ELR (cell line): ENCODE data around the gene RAB11FIP4.

ENCODE experiments used
- DNase-seq: peaks from one replicate; pipeline ENCODE4 v3.0.0-alpha.2; 2015; ENCODE audit warnings: low read depth

Gene RAB11FIP4

DNA sequence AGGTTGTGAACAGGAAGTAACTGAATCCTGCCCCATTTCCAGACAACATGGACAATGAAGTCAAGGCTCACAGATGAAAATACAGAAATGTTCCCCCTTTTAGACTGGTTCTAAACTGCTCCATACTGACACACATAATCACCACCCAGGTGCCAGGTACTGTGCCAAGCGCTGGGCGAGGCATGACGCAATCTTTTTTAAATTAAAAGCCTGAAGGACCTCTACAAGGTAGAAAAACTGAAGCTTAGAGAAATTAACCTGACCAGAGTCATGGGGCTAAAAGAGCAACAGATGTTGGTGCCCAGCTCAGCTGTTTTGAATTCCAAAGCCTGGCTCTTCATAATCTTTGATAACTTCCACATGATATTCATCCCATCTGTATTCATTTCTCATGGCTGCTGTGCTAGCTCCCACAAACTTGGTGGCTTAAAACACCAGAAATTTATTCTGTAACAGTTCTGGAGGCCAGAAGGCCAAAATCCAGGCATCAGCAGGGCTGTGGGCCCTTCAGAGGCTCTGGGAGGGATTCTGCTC is 4.9 kb upstream of the RAB11FIP4 start:
- DNase-seq = no peak

DNA sequence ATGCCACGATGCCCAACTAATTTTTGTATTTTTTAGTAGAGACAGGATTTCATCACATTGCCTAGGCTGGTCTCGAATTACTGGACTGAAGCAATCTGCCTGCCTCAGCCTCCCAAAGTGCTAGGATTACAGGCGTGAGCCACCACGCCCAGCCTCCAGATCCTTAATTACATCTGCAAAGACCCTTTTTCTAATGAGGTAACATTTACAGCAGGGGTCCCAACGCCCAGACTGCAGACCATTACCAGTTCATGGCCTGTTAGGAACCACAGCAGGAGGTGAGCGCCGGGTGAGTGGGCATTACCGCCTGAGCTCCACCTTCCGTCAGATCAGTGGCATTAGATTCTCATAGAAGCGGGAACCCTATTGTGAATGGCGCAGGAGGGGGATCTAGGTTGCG is 4.0 kb upstream of the RAB11FIP4 start:
- no peak for DNase-seq

DNA sequence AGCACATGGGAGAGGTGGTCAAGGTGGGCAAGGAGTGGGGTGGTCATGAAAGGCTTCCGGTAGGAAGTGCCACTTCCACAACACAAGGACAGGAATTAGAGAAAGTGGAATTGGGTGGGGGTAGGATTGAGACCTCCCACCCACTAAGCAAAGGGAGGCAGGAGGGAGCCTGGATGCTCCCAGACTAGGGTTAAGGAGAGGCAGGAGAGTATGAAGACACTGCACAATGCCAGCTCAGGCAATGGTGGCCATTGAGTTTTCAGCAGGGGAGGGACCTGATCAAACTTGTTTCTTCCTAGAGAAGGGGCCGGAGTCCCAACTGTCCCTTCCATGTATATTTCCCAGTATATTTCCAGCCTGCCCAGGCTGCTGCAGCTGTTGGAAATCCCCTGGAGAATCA is 3.1 kb upstream of the RAB11FIP4 start:
- DNase-seq = no peak

DNA sequence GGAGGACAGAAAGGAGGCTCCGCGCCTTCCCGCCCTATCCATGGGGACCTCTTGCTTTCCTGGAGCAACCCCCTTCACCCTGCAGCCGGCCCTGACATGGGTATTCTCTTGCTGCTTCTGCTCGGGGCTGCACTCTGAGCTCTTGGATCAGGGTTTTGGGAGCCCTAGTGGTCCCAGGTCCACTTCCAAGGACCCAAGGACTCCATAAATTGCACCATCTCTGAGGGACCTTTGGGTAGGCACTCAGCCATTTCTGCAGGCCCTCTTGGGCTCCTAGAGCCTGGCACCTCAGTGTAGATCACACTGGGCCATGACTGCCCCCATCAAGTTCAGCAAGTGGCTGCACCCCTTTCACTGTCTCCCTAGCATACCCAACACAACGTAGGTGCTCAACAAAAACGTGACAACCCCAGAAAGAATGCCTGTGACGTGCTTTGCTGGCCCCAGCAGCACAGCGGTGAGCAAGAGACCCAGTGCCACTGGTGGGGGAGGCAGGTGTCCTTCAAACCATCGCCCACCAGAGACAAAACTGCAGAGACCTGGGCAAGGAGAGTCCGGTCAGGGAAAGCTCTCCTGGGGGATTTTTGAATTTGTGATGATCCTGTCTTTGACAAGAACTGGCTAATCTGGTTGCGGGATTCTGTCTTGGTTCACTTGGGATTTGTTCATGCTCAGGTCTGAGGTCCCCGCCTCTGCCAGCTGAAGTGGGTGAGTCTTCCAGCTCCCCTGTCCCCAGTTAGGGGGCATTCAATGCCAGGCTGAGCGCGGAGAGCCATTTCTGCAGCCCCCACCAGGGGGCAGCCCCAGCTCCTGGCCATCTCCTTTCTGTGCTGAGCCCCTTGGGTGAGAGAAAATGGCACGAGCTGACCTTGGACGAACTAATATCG is 2.5 kb upstream of the RAB11FIP4 start:
- peak; percentile 54 for DNase-seq

DNA sequence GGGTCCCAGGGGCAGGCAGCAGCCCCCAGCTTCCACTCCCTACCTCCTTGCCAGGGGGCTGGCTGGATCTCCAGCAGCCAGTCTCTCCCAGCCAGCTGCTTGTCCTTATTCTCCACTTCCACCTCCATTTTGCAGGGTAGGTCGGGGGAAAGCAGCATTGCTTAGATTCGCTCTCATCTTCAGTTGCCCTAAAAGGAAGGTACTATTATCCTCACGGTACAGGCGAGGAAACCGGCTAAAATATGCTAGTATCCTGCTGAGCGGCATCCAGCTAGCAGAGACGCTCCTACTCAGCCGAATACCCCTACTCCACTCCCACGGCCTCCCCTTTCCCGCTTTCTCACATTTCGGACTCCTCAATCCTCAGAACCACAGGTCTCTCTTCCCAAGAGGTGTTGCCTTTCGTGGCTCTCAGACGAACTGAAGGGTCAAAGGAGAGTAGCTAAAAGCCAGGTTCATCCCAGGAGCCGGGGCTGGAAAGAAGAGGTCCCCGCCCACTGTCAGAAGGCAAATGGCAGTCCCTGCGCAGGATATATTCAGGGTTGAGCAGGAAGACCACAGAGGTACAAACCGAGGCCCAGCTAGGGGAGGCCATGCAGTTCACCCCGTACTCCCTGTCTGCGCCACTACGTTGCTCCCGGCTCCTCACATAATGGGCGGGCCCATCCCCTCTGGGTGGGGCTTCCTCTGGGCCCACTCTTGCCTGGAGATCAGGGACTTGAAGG is 1.7 kb upstream of the RAB11FIP4 start:
- DNase-seq = no peak

DNA sequence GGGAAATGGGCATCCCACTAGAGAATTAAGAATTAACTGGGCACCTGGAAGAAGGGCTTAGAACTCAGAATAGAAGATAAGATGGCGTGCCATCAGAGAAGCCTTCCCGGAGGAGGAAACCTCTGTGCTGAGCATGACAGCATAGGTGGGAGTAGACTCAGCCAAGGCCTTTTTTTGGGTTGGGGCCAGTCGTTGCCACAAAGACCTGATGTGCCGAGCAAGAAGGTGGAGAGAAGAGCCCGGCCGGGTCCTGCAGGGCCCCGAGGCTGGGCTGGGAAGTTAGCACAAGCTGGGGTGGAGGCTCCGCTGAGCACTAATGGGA is 1.1 kb upstream of the RAB11FIP4 start:
- no peak for DNase-seq

DNA sequence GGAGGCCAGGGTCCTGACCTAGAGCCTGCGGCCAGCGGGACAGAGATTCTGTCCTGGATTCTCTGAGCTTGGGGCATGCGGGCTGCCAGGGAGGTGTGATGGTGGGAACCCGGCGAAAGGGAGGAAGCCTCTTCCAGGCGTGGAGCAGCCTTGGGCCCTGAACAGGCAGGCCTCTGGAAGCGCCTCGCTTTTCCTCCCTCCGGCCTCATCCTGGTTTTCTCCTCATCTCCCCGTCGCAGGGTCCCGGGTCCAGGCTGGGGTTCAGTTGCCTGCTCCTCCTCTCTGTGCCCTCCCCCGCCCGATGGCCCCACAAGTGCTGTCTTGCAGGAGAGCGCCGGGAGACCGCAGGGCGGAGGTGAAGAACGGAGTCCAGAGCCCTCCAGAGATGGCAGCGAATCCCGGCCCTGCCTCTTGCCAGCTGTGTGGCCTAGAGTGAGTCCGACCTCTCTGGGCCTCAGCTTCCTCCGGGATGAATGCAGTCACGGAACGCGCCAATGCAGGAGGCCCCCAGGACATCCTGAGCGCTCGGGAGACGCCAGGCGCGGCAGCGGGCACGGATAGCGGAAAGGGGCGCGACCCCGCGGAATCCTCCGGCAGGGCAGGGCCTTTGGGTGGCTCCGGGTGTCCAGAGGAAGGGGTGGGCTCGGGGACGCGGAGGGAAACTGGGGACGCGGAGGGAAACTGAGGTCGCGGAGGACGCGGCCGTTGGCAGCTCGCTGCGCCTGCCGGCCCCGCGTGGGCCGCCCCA is 553 bp upstream of the RAB11FIP4 start:
- no peak for DNase-seq

DNA sequence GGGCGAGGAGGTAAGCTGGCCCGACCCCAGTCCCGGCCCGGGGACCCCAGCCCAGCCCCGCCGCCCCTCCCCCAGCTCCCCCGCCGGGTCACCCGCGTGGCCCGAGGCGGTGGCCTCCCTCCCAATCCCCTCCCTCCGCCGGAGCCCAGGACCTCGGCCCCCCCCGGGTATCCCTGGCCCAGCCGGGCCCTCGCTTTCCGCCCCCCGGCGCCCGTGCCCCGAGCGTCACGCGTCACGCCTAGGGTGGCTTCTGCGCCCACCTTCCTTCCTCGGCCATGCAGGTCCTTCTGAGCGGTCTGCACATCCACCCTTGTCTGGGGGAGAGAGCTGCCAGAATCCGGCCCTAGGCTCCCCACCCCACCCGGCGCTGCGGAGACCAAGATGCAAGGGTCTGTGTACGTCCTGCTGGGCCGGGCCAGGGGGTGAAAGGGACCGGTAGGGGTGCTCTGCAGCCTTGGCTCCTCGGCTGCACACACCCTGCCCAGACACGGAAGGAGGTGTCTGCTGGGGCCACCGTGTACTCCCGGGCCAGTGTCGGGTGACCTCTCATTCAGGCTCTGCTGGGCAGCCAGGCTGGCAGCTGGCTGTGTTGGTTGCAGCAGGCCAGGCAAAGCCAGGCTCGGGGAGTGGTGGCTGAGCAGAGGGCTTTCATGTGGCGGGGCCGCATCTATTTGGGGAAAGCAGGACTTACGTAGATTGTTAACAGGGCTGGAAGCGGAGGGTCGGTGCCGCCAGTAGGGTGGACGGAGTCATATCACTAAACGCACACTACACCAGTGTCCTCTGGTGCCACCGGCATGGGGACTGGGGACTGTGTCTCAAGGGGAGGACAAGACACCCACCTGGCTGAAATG is 754 bp downstream of the RAB11FIP4 start:
- DNase-seq = no peak

DNA sequence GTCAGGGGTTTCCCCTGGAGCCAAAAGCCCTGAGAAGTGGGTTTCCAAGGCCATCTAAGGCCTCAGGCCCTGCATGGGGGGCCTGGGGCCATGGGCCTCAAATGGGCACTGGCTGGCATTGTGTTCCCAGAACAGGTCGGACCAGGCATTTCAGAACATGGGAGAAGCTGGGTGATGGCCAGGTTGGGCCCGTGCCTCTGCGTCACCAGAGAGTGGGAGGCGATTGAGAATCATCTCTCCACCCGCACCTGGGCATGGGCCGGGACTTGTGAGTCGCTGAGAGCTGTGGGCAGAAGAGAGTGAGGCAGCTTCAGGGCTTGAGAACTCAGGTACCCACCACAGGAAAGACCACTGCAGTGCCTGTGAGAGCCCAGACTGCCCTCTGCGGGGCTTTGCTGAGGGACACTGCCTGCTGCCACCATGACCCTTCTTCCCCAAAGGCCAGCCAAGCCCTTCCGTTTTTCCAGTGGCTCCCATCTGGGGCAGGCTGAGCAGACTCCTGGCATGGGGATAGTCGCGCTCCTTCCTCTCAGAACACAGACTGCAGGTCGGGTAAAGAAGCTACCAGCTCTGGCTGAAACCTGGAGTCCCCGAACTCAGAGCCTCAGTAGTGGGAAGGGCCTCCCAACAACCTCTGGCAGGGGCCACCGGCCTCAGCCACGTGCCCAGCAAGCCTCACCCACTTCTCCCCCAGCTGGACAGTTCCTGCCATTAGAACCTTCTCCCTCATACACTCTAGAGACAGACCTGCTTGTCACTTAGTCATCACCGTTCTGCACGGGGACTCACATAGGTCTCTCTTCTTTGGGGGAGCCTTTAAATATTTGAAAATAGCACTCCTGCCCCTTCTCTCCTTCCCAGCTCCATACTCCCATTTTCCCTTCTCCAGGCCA is 1.6 kb downstream of the RAB11FIP4 start:
- no peak for DNase-seq

DNA sequence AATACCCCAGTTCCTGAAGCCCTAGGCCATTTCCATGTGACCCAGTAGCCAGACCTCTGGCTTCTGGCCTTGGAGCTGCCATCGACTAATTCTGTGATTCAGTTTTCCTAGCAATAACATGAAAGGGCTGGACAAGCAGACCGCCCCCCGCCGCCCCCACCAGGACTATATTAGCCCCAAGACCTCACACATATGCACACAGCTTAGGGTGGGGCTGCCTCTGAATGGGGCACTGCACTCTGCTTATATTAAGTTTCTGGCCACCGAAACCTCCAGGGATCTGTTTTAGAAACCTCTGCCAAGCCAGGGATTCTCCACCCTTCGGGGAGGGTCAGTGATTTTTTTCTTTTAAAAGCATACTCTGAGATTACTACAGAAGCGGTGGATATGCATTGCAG is 2.3 kb downstream of the RAB11FIP4 start:
- DNase-seq = no peak

DNA sequence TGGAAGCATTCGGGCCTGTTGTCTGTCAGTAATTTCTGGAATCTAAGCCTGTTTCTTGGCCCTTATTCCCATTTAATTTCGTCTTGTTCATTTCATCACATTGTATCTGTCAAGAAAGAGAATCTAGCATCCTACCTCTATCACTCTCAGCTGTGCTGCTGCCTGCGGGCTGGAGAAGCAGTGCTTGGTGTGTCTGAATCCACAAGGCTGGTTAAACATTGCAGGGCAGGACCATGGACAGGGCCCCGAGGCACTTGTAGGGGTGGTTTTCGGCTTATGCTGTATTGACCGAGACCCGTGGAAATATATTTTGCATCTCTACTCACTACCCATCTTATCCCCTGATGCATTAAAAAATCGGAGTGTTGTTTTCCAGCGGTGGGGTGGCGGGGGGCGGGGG is 3.1 kb downstream of the RAB11FIP4 start:
- peak; percentile 67 for DNase-seq

DNA sequence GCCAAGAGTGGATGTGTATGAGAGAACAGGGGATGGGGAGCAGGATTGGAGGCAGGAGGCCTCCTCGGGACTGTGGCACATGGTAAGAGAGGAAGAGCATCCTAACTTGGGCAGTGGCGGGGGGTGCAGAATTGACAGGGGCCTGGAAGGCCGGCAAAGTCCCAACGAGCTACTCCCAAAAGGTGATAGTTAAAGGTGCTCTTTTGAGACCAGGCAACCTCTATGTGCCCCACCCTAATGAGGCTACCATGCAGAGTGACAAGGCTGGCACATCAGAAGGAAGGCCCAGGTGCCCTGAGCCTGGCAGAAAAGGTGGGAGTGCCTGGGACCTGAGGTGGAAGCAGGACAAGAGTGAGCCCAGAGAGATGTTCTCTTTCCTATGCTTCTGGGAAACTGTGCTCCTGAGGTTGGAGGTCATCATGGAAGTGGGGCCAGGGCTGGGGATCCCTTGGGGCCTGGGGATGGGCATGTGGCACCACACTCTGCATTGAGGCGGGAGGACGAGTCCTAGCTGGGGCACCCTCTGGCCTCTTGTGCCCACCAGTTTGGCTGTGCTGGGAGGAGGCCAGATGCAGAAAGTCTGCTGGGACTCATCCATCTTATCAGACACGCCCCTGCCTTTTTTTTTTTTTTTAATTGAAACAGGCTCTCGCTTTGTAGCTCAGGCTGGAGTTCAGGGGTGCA is 5.9 kb downstream of the RAB11FIP4 start:
- DNase-seq = no peak

DNA sequence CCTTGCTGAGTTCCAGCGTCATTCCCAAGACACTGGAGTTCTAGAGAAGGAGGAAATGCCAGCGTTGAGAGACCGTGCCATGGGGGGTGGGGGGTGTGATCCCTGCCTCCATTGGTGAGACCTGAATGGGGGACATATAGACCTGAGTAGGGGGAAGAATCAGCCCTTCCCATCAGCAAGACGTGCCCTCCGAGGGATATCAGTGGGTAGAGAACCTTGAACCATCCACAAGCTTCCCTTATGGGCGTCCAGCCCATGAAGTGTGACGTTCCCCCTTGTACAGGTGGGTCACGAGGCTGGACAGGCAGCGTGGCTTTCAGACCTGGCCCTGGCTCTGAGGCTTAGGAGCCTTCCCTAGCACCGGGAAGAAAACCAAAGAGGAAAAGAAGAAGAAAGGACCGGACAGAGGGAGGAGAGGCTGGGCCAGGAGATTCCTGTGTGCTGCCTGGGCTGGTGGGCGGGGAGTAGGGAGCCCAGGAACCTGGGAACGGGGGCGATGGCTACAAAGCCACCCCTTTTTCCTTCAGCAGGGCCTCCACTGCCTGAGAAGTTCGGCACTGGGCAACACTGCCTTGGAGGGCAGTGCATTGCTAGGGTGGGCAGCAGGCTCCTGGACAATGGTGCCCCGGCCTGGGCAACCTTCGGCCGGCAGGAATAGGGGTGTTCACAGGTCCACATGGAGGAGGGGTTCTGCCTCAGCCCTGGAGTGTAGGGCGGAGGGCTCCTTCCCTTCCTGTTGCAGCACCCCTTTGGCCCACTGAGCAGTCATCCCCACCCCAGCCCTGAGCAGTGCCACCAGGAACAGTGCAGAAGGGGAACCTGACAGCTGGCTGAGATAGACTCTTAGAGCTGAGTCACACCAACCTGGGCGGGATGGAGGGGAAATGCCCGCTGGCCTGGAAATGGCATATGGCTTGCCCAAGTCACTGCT is 7.2 kb downstream of the RAB11FIP4 start:
- no peak for DNase-seq

DNA sequence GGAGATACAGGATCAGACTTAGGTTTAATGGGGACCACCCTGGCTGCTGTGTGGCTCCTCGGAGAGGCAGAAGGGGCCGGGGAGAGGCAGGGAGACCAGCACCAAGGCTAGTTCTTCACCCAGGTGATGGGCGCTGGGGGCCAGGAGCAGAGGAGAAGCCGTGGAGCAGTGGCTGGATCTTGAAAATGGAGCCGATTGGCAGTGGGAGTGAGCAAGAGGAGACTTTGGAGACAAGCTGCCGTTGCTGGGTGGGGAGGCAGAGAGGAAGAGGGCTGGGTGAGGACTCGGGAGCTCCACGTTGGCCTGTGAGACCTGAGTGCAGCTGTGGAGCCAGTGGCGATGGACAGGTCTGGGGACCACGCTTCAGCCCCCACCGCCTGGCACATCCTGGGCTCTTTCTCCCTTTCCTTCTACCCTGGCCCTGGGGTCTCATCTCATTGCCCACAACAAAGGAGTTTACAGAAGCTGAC is 9.0 kb downstream of the RAB11FIP4 start:
- no peak for DNase-seq

DNA sequence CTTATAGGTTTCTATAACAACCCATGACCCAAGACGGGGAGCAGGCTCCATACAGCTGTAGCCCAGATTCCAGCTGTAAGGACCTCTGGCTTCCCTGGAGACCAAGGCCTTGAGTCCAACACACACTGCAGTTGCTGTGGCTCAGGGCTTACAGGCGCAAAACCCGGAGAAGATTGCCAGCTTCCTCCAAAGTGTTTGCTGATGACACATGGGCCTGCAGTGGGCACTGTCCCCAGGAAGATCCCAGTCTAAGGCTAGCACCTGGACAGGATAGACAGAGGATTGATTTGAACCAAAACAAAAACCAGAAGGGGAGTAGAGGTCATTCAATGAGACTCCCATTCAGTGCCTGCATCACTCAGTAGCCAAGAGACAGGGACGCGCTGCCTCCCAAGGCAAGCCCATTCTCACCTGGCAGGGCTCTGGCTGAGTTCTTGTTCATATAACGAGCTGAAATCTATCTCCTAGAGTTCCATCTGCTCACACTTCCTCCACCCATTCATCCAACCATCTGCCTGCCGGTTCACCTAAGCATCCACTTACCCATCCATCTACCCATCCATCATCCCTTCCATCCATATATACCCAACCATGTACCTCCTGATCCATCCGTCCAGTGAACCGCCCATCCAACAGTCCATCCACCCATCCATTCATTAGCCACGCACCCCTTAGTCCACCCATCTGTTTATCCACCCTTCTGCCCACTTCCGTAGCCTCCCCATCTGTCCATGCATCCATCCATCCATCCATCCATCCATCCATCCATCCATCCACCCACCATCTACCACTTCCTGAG is 10.2 kb downstream of the RAB11FIP4 start:
- no peak for DNase-seq

DNA sequence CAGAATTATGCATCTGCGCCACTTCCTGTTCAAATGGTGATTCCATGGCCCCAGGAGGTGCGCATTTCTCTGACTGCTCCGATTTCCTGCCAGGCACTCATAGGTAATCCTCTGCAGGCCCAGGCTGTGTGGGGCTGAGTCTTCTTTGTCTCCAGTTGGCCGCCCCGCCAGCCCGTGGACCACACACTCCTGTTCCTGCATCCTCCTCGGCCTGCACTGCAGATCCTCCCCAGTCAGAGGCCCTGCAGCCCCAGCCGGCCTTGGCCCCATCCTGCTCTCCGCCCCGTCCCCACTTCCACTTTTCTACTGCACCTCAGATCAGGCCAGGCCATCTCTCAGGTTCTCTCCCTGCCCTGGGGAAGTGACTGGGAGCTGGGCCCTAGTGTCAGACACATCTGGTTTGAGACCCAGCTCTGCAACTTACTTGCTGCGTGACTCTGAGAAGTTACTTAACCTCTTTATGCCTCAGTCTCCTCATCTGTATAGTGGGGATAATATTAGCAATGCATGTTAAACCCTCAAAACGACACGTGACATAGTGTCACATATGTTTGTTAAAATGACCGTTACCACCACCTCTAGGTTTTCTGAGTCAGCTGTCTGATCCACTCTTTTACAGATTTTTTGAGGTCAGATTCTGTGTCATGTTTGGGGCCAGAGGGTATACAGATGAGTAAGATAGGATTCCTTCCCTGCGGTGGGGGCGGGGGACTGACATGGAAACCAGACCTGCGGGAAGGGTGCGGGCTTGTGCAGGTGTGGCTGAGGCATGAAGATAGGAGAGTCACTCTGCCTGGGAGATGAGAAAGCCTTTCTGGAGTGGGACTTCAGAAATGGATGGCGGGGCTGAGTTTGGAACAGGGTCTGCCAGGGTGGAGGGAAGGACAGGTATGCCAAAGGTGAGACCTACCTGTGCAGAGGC is 12.8 kb downstream of the RAB11FIP4 start:
- DNase-seq = peak; percentile 24

DNA sequence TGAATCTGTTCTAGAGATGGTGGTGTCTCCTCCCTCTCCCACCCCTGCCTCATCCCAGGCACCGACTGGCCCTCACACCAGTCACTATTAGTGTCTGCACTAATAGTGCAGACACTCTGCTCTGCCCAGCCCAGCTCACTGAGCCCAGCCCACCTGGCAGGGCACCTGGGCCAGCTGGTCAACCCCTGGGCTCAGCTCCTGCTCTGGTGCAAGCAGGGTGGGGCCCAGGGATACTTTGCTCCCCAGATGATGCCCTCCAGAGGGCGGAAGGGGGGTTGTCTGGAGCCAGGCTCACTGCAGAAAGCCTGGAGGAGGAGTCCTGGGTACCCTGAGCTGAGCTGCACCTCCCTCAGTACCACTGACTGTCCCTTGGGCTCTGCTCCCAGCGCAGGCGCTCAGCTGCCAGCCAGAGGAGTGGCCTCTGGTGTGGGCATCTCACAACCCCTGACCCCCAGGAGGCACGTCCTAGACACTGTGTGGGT is 14.5 kb downstream of the RAB11FIP4 start:
- DNase-seq = no peak
